OCI-LY3 (cell line): ENCODE results near the gene SUV39H1.
"Not testable (repeated sequence)": the region's sequence is repeated elsewhere in the genome, so short reads cannot be mapped to it uniquely, and the experiment has no call there.

Experiments
- EZH2phosphoT487 ChIP-seq: fragments of 200-600 bp; shearing (Covaris generic); IDR thresholded peaks from 2 replicates; pipeline ENCODE4 v1.6.1; 2018; ENCODE audit warnings: antibody characterized with exemption, mixed run types, low read depth
- TF ChIP-seq, protein P1 (sequence below): fragments of 200-600, 300-600 bp; sonication (generic); IDR thresholded peaks from 2 replicates; pipeline ENCODE4 v1.5.1; 2014; ENCODE audit warnings: antibody characterized with exemption, low read length, low read depth

DNA sequence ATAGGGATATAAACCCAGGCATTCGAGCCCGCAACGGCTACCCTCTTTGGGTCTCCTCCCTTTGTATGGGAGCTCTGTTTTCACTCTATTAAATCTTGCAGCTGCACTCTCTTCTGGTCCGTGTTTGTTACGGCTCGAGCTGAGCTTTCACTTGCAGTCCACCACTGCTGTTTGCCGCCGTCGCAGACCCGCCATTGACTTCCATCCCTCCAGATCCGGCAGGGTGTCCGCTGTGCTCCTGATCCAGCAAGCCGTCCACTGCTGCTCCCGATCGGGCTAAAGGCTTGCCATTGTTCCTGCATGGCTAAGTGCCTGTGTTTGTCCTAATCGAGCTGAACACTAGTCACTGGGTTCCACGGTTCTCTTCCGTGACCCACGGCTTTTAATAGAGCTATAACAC is 41.8 kb upstream of the SUV39H1 start:
- TF ChIP-seq, protein P1, sequence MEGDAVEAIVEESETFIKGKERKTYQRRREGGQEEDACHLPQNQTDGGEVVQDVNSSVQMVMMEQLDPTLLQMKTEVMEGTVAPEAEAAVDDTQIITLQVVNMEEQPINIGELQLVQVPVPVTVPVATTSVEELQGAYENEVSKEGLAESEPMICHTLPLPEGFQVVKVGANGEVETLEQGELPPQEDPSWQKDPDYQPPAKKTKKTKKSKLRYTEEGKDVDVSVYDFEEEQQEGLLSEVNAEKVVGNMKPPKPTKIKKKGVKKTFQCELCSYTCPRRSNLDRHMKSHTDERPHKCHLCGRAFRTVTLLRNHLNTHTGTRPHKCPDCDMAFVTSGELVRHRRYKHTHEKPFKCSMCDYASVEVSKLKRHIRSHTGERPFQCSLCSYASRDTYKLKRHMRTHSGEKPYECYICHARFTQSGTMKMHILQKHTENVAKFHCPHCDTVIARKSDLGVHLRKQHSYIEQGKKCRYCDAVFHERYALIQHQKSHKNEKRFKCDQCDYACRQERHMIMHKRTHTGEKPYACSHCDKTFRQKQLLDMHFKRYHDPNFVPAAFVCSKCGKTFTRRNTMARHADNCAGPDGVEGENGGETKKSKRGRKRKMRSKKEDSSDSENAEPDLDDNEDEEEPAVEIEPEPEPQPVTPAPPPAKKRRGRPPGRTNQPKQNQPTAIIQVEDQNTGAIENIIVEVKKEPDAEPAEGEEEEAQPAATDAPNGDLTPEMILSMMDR, result not testable (repeated sequence)
- TF ChIP-seq EZH2phosphoT487, result not testable (repeated sequence)
